AG20443 (cell line): Measurements from ENCODE around the gene AP5M1.
A peak's percentile ranks its signal among the peaks of the same experiment; 100 is the strongest.
"Not testable (repeated sequence)": the region's sequence is repeated elsewhere in the genome, so short reads cannot be mapped to it uniquely, and the experiment has no call there.

ENCODE experiments used
- DNase-seq: peaks from one replicate; pipeline ENCODE4 v3.0.0; 2012; ENCODE audit warnings: low spot score, mixed read lengths

The AP5M1 gene

GRCh38 chr14:57268161-57269069 is at the start of gene AP5M1, which contains the start of gene EXOC5:
AP5M1 (plus strand) TSS chr14:57268971; CDS start chr14:57269315, 344 bp downstream.
EXOC5 (minus strand) TSS chr14:57268905; CDS start chr14:57268648, 257 bp downstream.
- peak; percentile 93 for DNase-seq

- DNase-seq: no peak
These were observed 46.8 kb upstream of the AP5M1 start for GRCh38 chr14:57221931-57222330.

GRCh38 chr14:57227083-57227482 is 41.7 kb upstream of the AP5M1 start:
- DNase-seq: no peak

- not testable (repeated sequence) for DNase-seq
These were observed 40.5 kb upstream of the AP5M1 start for GRCh38 chr14:57228320-57228719.

- DNase-seq: no peak
These were observed 36.8 kb upstream of the AP5M1 start for GRCh38 chr14:57232006-57232405.

GRCh38 chr14:57240115-57240514 is 28.7 kb upstream of the AP5M1 start:
- not testable (repeated sequence) for DNase-seq

- no peak for DNase-seq
These were observed 25.5 kb upstream of the AP5M1 start for GRCh38 chr14:57243320-57243719.

- peak; percentile 30 for DNase-seq
These were observed 24.7 kb upstream of the AP5M1 start for GRCh38 chr14:57244106-57244505.

- peak; percentile 12 for DNase-seq
These were observed 22.8 kb upstream of the AP5M1 start for GRCh38 chr14:57245941-57246340.

- DNase-seq: no peak
These were observed 21.7 kb upstream of the AP5M1 start for GRCh38 chr14:57246933-57247657.

GRCh38 chr14:57254884-57255283 is 13.9 kb upstream of the AP5M1 start:
- DNase-seq: no peak

- DNase-seq: not testable (repeated sequence)
These were observed 10.6 kb upstream of the AP5M1 start for GRCh38 chr14:57258221-57258620.

GRCh38 chr14:57259672-57260071 is 9.1 kb upstream of the AP5M1 start:
- DNase-seq: no peak

- no peak for DNase-seq
These were observed 7.2 kb upstream of the AP5M1 start for GRCh38 chr14:57261604-57262003.

- no peak for DNase-seq
These were observed 6.7 kb upstream of the AP5M1 start for GRCh38 chr14:57262117-57262516.

- DNase-seq: no peak
These were observed 2.7 kb upstream of the AP5M1 start for GRCh38 chr14:57266065-57266464.

GRCh38 chr14:57273236-57273635 is 4.5 kb downstream of the AP5M1 start:
- no peak for DNase-seq

- no peak for DNase-seq
These were observed 5.8 kb downstream of the AP5M1 start for GRCh38 chr14:57274551-57274950.

GRCh38 chr14:57275023-57275664 is 6.4 kb downstream of the AP5M1 start:
- no peak for DNase-seq

- no peak for DNase-seq
These were observed 8.3 kb downstream of the AP5M1 start for GRCh38 chr14:57277062-57277461.

- DNase-seq: no peak
These were observed 19.0 kb downstream of the AP5M1 start for GRCh38 chr14:57287745-57288144.

- DNase-seq: no peak
These were observed 22.0 kb downstream of the AP5M1 start for GRCh38 chr14:57290751-57291150.
